ENCODE measurements around the gene LSP1. TPM values are rescaled to one million over a fixed set of nuclear protein-coding genes. Genes with fewer than 3 reads are reported as not detected.

Gene LSP1
- total RNA-seq, 2 experiments from 2014 or later, result 228 to 232 TPM

GRCh38 chr11:1878137-1879031, 25.5 kb downstream of the LSP1 start:
- Histone ChIP-seq H3K4me3 (ENCODE audit: low read length) (no peak overlapping the region), H3K9me3 (ENCODE audit: control insufficient read depth in 1 of 2, insufficient read depth in 1 of 2, low read length in 2 of 2) (no peaks in the 10 kb centered on the region), H3K4me1 (ENCODE audit: insufficient read depth, low read length) (peaks cover 76% of the 10 kb centered on the region), H3K27me3 (ENCODE audit: control insufficient read depth in 1 of 2, insufficient read depth in 2 of 2, low read length in 2 of 2) (no peaks in the 10 kb centered on the region), H3K36me3 (ENCODE audit: insufficient read depth, low read length) (peaks cover 31% of the 10 kb centered on the region), H3K27ac (ENCODE audit: low read depth in 1 of 2, low read length in 2 of 2) (no peak overlapping the region)
- Mint-ChIP-seq H3K27me3 (no peaks in the 10 kb centered on the region), H3K9me3 (no peaks in the 10 kb centered on the region), H3K4me3 (no peak overlapping the region), H3K27ac (peak overlapping the region; percentile 33), H3K36me3 (ENCODE audit: low read depth) (peaks cover 22% of the 10 kb centered on the region), H3K4me1 (ENCODE audit: low read depth) (peaks cover 22% of the 10 kb centered on the region)
- CTCF ChIA-PET, result no interaction called here
- POLR2A ChIA-PET, result interaction anchor here (1.4 to 4.7 kb wide), 3 partner anchors 25 to 28 kb away, joined by 4 to 23 read pairs (median 5); partner anchors contain the start of gene LSP1
- ATAC-seq (ENCODE audit: poor library complexity), result no peak
- intact Hi-C loops (cut with DNase I, micrococcal nuclease), result no loop called here
- peak in 1 of 14 experiments; percentile 15 for DNase-seq
- TF ChIP-seq, protein P1, sequence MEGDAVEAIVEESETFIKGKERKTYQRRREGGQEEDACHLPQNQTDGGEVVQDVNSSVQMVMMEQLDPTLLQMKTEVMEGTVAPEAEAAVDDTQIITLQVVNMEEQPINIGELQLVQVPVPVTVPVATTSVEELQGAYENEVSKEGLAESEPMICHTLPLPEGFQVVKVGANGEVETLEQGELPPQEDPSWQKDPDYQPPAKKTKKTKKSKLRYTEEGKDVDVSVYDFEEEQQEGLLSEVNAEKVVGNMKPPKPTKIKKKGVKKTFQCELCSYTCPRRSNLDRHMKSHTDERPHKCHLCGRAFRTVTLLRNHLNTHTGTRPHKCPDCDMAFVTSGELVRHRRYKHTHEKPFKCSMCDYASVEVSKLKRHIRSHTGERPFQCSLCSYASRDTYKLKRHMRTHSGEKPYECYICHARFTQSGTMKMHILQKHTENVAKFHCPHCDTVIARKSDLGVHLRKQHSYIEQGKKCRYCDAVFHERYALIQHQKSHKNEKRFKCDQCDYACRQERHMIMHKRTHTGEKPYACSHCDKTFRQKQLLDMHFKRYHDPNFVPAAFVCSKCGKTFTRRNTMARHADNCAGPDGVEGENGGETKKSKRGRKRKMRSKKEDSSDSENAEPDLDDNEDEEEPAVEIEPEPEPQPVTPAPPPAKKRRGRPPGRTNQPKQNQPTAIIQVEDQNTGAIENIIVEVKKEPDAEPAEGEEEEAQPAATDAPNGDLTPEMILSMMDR (IDR thresholded peaks at IDR 0.05), result no peak

DNA sequence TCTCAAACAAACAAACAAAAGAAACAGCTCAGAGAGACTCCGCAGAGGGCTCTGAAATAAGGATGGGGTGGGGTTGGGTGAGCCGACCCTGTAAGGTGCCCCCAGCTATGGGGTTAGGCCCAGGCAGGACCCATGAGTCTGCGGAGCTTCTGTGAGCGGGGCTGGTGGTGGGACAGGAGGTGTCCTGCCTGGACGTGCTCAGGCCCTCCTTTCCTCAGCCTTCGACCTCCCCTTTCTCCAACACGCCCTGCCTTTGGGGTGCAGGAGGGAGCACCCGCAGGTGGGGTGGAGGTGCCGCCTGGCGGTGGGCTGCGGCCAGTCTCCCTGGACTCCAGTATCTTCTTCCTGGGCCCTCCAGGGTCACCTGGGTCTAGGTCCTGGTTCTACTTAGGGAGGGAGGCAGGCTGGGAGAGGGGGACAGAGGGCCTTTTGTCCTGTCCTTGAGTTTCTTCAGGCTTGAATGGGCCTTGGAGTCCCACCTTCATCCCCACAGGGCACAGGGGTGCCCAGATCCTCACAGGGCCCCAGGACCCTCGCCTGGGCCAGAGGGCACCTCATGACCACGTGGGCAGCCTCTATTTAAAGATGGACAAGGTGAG, 26.6 kb downstream of the LSP1 start:
- Histone ChIP-seq H3K27me3 (ENCODE audit: control insufficient read depth in 1 of 2, insufficient read depth in 2 of 2, low read length in 2 of 2) (no peaks in the 10 kb centered on the region), H3K27ac (ENCODE audit: low read depth in 1 of 2, low read length in 2 of 2) (no peak overlapping the region), H3K9me3 (ENCODE audit: control insufficient read depth in 1 of 2, insufficient read depth in 1 of 2, low read length in 2 of 2) (no peaks in the 10 kb centered on the region), H3K4me1 (ENCODE audit: insufficient read depth, low read length) (peaks cover 69% of the 10 kb centered on the region), H3K36me3 (ENCODE audit: insufficient read depth, low read length) (peaks cover 42% of the 10 kb centered on the region), H3K4me3 (ENCODE audit: low read length) (no peak overlapping the region)
- peaks cover 19% of the 10 kb centered on the region for H3K4me1 Mint-ChIP-seq (ENCODE audit: low read depth)
- H3K27ac Mint-ChIP-seq, result no peak overlapping the region
- no peaks in the 10 kb centered on the region for H3K27me3 Mint-ChIP-seq
- no peak for ATAC-seq (ENCODE audit: poor library complexity)
- TF ChIP-seq, protein P1 (IDR thresholded peaks at IDR 0.05), result no peak
- CTCF ChIA-PET, result no interaction called here
- POLR2A ChIA-PET, result interaction anchor here (1.4 to 4.7 kb wide), 2 partner anchors 26 to 29 kb away, joined by 4 to 23 read pairs; partner anchors contain the start of gene LSP1
- DNase-seq, result peak in 1 of 14 experiments; percentile 17
- no peaks in the 10 kb centered on the region for H3K9me3 Mint-ChIP-seq
- peaks cover 22% of the 10 kb centered on the region for H3K36me3 Mint-ChIP-seq (ENCODE audit: low read depth)
- intact Hi-C loops (cut with DNase I, micrococcal nuclease), result no loop called here
- no peak overlapping the region for H3K4me3 Mint-ChIP-seq

DNA sequence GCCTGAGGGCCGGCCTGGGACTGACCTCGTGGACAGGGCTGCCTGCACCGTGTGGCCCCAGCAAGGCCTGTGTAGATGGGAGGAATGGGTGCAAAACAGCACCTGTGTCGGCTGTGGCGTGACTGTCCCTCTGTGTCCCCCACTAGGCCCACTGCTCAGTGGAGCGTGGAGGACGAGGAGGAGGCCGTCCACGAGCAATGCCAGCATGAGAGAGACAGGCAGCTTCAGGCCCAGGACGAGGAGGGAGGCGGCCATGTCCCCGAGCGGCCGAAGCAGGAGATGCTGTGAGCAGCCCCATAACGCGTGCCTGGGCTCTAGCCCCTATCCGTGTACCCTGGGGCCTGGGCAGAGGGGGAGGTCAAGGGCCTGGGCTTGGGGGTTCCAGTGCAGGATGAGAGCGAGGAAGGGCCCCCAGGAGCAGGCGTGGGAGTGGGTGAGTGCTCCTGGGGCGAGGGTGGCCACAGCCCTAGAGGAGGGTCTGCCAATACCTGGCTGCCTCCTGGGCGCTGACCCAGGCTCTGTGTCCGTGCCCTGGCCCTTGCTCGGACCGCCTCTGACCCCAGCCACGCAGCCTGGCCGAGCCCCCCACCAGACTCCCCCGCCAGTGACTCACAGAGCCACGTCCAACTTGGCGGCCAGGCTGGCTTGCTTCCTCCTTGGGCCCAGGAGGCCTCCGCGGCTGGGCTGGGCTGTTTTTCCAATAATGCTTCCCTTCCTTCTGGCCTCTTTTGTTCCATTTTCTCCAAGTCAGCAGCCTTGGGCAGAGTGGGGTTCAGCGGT, 27.2 kb downstream of the LSP1 start:
- peaks cover 22% of the 10 kb centered on the region for H3K36me3 Mint-ChIP-seq (ENCODE audit: low read depth)
- DNase-seq, result peak in 1 of 14 experiments; percentile 30
- intact Hi-C loops (cut with DNase I, micrococcal nuclease), result loop anchor here (5.0 kb wide), 2 partner anchors 37 to 272 kb away; partner anchors contain the start of gene TNNT3 (in 1 of the 2)
- H3K9me3 Mint-ChIP-seq, result no peaks in the 10 kb centered on the region
- Histone ChIP-seq H3K36me3 (ENCODE audit: insufficient read depth, low read length) (peaks cover 47% of the 10 kb centered on the region), H3K9me3 (ENCODE audit: control insufficient read depth in 1 of 2, insufficient read depth in 1 of 2, low read length in 2 of 2) (no peaks in the 10 kb centered on the region), H3K4me3 (ENCODE audit: low read length) (no peak overlapping the region), H3K4me1 (ENCODE audit: insufficient read depth, low read length) (peaks cover 62% of the 10 kb centered on the region), H3K27me3 (ENCODE audit: control insufficient read depth in 1 of 2, insufficient read depth in 2 of 2, low read length in 2 of 2) (no peaks in the 10 kb centered on the region), H3K27ac (ENCODE audit: low read depth in 1 of 2, low read length in 2 of 2) (peak overlapping the region in 1 of 2 donors; percentile 10)
- TF ChIP-seq, protein P1 (IDR thresholded peaks at IDR 0.05), result no peak
- H3K27ac Mint-ChIP-seq, result peak overlapping the region; percentile 64
- no peak for ATAC-seq (ENCODE audit: poor library complexity)
- peaks cover 18% of the 10 kb centered on the region for H3K4me1 Mint-ChIP-seq (ENCODE audit: low read depth)
- ChIA-PET POLR2A (interaction anchor here (1.4 to 4.7 kb wide), 2 partner anchors 27 to 30 kb away, joined by 4 to 23 read pairs; partner anchors contain the start of gene LSP1), CTCF (no interaction called here)
- no peak overlapping the region for H3K4me3 Mint-ChIP-seq
- H3K27me3 Mint-ChIP-seq, result no peaks in the 10 kb centered on the region
